ENCODE measurements around the gene PRKCA.

Gene PRKCA

DNA sequence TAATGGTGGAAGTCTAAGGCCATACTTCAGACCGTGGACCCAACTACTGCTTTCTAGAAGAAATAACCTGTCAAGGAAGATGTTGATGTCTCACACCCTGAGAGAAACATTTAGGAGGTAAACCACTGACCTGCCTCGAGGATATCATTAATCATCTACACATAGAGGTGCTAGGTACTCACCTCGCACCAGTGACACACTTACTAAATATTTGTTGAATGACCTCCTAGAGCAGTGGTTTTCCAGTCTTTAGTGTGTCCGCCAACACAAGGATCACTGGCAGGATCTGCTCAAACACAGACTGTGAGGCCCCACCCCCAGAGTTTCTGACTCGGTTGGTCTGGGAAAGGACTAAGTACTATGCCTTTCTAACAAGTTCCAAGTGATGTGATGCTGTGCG lies 335.1 kb downstream of the PRKCA start:
- no peak for DNase-seq

DNA sequence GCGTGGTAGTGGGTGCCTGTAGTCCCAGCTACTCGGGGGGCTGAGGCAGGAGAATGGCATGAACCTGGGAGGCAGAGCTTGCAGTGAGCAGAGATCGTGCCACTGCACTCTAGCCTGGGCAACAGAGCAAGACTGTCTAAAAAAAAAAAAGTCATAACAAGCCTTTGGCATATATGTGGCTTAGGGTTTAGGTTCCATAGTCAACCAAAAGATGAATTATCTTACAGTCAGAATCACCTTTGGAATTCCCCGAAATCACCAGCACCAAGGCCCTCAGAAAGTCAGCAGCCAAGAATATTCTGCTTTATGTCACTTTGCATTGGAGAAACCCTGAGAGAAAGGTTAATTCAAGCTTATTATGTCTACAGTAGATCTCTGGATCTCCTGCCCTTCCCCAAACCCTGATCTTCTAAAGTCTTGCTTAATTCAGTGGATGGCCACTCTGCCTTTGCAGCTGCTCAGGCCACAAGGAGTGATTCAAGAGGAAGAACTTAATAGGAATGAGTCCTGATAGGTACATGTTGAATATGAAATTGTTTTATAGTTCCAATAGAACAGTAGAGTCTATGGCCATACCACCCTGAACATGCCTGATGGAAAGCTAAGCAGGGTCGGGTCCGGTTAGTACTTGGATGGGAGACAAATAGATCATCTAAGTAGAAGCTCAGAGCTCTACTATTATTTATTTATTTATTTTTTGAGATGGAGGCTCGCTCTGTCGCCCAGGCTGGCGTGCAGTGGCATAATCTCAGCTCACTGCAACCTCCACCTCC lies 336.5 kb downstream of the PRKCA start:
- no peak for DNase-seq

DNA sequence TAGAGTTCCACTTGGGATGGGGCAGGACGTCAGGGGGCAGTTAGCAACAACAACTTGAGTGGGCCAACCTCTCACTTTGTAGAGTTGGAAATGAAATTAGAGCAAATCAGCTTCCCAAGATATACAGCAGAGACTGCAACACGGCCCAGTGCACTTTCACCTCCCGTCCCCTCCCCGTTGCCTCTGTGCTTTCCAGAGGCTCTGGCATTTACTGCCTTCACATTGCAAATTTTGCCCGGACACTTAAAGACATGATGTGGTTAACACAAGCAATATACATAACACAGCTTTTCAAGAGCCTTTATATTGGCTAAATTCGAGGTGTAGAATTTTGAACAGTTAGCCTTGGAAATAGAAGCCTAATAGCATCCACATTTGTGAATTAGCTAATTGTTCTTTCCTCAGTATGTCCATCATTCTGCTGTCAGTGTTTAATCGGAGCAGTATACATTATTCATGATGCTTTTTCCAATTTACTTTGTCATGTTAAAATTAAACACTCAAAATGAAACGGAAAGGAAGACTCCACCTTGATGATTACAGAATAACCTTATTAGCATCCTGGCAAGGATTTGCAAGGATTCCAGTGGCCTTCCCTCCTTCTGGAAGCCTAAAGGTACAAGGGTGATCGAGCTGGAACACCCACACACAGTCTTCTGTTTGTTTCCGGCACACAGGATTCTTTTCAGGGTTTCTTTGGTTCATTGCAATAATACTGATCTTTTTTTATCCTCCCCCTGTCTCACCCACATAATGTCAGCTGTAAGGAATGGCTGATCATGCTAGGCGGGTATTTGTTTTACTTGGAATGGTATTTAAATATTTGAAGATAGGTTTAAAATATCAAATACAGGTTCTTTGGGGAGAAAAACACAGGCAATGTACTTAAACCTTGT lies 341.6 kb downstream of the PRKCA start:
- DNase-seq, result no peak

DNA sequence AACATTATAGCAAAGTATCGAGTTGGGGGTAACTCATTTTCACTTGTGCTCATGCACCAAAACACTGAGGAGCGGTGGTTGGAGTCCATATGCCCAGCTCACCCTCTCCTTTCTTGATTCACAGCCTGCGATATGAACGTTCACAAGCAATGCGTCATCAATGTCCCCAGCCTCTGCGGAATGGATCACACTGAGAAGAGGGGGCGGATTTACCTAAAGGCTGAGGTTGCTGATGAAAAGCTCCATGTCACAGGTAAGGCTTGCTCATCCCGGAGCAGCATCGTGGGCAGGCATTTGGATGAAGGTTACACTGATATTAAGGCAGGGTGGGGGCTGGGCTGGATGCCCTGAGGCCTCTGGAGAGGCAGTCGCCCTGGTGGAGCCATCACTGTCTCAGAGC lies 342.8 kb downstream of the PRKCA start:
- DNase-seq, result no peak

DNA sequence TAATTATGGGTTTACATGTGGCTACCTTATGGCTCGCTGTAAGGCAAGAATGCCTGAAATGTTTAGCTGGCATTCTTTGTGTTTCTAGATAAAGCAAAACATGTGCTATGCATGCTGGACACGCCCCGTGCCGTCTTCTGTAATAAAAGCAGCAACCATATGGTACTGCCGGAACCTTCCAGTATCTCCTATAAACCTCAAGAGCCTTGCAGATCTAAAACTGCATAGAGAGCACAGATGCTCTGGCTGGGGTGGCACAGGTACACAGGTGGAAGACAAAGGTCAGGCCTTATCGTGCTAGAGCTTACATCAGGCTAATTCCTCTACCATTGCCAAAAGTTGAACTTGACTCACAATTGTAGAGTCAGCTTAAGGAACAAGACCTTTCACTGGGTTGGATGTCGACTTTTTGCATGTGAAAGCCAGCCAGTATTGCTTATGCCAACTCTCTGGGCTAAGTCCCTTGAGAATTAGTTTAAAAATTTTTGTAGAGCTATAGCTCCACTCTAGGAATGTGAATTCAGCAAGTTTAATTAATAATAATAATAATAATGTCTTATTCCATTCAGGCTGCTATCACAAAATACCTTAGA lies 345.1 kb downstream of the PRKCA start:
- no peak for DNase-seq

DNA sequence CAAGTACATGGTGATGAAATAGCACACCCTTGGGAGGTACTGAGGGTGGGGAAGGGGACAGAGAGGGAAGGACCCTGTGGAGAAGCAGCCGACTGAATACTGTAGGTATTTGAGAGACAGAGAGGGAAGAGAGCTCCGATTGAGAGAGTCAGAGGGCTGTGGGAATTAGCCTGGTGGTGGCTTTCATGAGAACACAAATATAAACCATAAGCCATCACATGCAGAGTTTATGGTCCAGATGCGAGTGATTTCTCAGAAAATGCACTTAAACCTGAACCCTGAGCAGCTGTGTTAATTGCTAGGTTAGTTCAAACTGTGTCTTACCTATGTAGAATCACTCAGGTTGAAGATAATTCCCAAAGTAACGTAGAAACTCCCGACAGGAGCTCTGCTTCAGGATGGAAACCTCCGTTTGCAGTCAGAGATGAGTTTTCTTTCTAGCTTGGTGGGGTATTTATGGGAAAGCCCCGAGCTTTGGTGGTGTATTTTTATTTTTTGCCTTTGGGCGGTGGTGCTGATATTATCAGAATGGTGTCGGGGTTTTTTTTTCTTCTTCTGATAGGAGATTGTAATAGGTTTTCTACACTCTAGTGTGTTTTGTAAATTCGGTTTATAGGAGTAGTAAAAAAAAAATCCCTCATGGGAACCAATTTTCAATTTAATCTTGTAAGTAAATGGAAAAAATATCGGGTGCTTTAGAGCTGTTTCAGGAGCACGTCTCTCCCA lies 347.6 kb downstream of the PRKCA start:
- DNase-seq, result no peak

DNA sequence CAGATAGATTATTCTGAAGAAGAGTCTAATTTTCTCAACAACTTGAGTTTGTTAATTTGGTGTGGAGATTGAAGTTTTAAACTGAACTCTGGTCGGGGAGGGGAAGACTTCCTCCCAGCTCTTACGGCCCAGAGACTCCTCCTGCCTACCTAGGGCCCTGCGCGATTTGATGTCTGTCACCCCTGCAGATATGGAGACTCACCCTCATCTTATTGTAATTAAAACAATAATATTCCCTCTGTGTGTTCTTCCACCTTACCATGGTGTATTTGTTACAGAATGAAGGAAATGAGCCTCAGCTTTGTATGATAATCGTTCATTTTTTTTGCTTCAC lies 348.1 kb downstream of the PRKCA start:
- DNase-seq, result no peak

DNA sequence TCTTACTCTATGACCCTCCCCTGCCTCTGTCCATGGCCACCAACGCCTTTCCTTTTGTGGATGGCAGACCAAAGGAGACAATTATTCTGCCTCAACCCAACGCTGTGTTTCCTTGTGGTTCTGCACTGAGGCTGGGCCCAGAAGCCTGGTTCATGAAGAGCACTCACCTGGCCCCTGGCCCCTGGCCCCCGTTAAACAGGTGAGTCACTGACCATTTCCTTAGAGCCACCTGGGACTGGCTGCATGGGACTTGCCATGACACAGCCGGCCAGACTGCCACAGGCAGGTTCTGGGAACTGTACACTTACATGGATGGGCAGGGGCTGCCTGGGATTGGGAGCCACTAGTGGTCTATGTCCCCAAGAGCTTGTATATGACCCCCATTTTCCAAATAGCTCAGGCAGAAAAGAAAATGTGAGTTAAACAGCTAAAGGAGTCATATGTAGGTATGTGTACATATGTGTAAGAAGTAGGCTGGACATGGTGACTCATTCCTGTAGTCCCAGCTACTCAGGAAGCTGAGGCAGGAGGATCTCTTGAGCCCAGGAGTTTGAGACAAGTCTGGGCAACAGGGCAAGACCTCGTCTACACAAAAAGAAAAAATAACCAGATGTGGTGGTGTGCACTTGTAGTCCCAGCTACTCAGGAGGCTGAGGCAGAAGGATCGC lies 350.6 kb downstream of the PRKCA start:
- DNase-seq, result no peak

DNA sequence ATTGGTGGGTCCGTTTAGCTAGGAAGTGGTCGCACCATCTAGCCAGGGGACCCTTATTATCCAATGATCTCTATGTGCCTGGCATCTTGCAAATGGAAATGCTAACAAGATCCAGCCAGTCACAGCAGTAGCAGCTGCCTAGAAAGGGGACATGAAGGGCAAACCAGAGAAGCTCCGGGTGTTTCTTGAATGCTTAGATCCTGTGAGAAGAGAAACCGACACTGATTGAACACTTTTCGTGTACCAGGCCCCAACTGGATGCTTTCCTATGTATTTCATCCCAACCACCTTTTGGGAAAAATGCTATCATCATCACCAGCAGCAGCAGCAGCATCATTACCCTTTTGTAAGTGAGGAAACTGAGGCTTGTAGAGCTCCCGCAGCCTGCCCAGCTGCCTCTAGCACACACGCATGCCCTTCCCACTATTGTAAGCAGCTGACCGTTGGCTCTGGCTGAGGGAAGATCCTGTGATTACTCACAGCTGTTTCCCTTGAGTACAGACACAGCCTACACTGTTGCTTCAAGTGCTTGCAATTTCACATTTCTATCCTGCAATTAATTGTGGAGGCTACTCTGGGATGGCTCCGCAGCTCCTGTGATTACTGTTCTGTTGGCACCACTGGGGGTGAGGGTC lies 351.8 kb downstream of the PRKCA start:
- DNase-seq, result no peak

DNA sequence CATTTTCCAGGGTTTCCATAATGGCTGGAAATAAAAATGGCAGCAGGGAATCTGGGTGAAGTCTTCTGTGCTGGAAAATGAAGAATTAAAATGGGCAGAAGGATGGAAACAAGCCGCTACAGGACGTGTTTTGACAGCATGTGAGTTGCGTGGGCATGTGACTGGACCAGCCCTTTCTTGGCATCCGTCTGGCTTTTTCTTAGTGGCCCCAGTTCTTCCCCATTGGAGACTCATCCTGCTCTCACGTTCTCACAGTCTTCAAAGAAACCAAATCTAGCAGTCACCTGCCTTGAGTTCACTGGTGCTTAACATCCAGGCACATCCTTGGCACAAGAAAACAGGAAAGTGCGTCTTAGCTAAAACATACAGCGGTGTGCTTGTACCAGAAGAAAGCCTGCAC lies 352.4 kb downstream of the PRKCA start:
- no peak for DNase-seq

DNA sequence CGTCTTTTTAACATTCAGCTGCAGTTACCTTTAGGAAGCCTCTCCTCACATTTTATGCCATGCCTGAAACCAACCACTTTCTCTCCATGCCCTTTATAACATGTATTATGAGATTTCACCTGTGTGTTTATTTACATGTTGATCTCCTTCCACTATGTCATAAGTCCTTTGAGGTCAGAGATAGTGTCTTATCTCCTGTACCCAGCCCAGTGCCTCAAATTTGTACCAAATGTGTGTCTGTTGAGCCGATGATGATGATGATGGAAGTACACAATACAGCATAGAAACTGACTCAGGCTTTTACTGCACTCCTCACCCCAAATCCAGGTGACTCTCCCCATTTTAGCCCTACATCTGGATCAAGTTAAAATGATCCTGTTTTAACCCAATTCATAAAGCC lies 353.0 kb downstream of the PRKCA start:
- DNase-seq, result no peak

DNA sequence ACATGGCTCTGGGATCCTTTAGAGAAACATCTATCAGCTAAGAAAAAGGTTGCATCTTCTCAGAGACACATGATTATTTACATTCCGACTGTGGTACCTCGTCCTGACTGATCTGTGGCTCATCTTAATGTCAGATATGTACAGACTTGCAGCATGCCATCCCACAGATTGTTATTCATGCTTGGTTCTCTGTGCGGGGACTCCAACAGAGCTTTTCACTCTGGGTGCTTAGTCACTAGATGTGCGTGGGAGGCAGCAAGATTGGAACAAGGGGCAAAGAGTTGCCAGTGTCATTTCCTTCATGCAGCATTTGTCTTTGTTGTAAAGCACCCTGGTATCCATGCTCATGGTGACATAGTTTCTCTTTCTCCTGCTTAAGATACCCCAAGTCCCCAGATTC lies 353.4 kb downstream of the PRKCA start:
- DNase-seq, result no peak

DNA sequence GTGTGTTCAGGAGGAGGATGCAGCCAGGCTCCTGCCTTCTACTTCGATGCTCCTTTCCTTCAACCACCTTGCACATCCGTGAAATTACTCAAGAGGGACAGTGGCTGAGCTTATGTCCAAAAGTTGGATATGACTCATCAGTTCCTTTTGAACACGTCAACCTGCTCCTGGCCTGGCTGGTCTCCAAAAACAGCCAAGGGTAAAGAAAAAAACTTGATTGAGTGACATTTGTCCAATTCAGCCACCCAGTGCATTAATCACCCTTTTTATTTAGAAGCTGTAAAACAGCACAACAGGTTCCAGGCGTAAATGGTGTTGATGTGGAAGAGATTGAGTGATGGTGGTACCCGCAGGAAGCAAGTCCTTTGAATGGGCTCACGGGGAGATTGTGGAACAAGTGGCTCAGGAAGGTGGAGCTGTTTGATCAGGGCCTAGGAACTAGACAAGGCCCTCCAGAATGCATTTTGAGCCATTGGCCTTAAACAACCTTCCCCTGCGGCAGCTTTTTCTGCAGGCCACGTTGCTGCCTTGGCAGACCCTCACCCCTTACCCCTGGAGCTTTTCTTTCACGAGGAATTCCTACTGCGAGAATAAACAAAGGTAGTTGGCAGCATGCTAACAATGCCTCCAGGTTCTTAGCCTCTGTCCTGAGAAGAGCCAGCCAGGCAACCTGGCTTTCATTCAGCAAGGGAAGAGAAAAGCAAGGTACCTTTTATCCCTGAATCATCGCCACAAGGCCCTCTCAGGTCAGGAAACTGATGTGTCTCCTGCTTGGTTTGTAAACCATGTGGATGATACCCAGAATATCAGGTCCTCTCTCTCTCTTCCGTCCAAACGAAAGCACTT lies 359.2 kb downstream of the PRKCA start:
- DNase-seq, result no peak

DNA sequence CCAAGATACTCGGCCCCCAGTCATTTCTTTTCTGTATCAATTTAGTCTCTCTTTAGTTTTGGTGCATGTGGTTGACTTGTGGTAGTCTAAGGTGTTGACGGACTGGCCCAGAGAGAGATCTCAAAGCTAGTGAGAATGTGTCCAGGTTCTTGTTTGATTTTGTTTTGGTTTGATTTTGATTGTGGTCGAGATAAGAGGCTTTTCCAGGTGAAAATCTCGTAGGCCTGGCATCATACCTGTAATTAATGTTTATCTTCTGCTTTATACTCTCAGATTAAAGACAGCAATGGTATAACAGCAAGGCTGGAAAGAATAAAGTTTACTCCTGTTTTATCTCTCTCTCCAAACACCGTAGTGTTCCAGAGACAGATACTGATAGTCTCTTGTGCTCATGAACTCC lies 360.1 kb downstream of the PRKCA start:
- no peak for DNase-seq

DNA sequence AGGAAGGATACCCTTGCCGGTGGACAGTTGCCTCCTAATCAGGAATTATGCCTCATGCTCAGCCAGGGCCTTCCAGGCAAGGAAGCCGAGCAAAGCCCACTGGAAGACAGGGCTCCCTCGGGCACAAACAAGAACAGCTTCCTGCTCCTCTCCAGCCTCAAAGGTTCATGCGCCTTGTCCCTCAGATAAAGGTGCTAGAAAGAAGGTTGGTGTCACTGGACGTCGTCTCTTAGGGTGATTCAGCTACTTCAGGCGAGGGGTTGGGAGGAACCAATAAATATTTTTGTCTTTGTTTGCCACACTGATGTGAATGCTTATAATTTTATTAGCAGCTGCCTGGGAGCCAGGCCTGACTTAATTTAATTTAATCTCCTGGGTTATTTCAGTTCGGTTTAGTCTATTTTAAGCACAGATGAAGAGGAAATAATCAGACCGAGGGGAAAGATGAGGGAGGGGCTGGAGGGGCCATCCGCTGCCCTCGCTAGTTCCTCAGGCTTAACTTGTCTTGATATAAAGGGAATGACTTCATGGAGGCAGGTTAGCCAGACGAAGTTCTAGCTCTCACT lies 360.7 kb downstream of the PRKCA start:
- no peak for DNase-seq

DNA sequence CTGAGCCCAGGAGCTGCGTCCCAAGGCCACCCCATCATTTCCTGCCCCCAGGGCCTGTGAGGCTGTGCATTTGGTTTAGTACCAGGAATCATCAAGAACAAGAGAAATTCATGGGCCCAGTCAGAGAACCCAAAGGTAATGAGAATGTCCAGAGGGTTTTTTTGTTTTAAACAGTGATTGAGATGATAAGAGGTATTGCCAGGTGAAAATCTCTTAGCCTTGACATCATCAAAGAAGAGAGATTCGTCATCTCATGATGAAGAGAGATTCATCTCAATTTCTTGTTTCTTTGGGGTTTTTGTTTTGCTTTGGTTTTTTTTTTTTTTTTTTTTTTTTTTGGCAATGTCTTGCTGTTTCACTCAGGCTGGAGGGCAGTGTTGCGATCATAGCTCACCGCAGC lies 361.9 kb downstream of the PRKCA start:
- DNase-seq, result no peak

DNA sequence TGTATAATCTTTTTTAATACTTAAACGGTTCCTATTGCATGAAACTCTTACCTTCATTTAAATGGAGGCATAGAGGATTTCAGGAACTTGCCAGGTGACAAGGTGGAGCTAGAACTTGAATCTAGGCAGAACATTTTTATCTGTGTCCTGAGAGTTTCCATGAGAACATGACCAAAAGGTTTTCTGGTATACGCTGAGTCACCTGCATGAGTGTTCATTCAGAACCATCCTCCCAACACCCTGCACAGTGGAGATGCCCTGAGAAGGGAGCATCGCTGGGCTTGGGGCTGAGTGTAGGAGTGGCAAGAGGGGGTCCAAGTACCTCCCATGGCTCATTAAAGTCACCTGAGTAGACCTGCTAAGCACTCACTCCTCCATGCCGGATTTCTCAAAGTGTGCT lies 362.8 kb downstream of the PRKCA start:
- no peak for DNase-seq

DNA sequence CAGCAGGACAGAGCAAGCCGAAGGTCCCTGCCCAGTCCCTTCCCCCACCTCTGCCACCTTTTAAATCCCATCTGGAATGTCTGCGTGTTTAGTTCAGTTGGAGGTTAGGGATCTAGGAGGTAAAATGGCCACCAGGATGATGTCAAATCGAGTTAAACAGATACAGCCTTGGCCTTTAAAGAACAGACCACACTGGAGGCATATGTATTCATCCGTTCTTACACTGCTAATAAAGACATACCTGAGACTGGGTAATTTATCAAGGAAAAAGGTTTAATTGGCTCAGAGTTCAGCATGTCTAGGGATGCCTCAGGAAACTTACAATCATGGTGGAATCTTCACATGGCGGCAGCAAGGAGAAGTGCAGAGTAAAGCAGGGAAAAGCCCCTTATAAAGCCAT lies 364.7 kb downstream of the PRKCA start:
- no peak for DNase-seq

DNA sequence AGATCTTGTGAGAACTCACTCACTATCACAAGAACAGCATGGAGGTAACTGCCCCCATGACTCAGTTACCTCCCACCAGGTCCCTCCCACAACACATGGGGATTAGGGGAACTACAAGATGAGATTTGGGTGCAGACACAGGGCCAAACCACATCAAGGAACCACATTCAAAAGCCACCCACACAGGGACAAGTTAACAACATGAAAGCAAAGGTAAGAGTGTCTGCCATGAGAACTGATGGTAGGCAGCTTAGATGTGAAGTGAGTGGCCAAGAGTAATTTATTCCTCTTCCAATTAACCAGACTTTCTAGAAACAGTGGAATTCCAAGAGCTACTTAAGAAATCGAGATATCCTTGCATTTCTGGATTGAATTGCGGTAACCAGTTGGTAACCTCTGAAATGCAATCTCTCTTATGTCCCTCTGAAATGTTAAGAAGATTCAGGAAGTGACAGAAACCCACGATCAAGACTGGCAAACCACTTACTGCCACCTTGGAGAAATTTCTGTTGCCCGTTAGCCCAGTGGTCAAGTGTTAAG lies 365.1 kb downstream of the PRKCA start:
- DNase-seq, result no peak

DNA sequence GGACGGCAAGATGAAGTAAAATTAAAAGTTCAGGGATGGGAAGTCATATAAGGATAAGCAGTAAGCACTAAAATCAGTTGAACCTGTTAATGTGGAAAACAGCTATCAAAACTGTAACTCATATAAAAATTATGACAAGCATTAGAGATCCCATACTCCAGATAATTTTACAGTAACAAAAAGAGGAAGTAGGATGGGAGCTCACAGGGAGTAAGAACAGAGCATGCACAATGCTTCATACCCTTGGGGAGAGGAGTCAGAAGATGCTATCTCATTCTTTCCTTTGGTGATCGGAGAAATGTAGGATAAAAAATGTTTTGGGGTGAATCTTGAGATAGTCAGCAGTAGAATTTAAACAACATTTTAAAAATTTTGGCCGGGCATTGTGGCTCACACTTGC lies 367.8 kb downstream of the PRKCA start:
- no peak for DNase-seq

DNA sequence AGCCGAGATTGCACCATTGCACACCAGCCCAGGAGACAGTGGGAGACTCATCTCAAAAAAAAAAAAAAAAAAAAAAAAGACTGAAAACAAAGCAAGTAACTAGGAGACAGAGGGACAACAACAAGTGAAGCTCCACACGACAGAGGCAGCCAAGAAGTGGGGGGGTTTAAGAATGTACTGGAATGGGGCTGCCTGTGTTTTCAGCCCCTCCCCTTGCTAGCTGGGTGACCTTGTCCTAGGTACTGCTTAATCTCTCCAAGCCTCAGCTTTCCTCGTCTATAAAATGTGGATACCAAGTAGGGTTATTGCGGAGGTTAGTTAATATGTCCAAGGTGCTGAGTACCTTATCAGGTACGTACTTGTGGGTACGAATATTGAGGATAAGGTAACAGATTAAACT lies 368.7 kb downstream of the PRKCA start:
- no peak for DNase-seq

Measured in right forelimb (tissue), 1 donor.